ENCODE results near the gene ETF1. TPM values are rescaled to one million over a fixed set of nuclear protein-coding genes. Genes with fewer than 3 reads are reported as not detected.
A peak's percentile ranks its signal among the peaks of the same experiment; 100 is the strongest.

ETF1 gene
- total RNA-seq, 1 donor from 2014 or later = 107 TPM

- peak; percentile 79 for TF ChIP-seq CTCF (conservative IDR thresholded peaks at IDR 0.05)
- peaks cover 5% of the 10 kb centered on the region for H3K4me1 Mint-ChIP-seq
- no peak overlapping the region for H3K27ac Mint-ChIP-seq (ENCODE audit: unreplicated experiment)
- H3K4me3 Mint-ChIP-seq = no peak overlapping the region
- H3K9me3 Mint-ChIP-seq = no peaks in the 10 kb centered on the region
- peak; percentile 39 for DNase-seq (ENCODE audit: low read depth, low spot score)
- no peaks in the 10 kb centered on the region for H3K27me3 Mint-ChIP-seq (ENCODE audit: low read depth)
- peaks cover 3% of the 10 kb centered on the region for H3K36me3 Mint-ChIP-seq (ENCODE audit: low read depth)
Observed at GRCh38 chr5:138503487-138504270, 39.4 kb downstream of the ETF1 start.

- Mint-ChIP-seq H3K27ac (ENCODE audit: unreplicated experiment) (no peak overlapping the region), H3K27me3 (ENCODE audit: low read depth) (no peaks in the 10 kb centered on the region), H3K9me3 (no peaks in the 10 kb centered on the region), H3K36me3 (ENCODE audit: low read depth) (peaks cover 2% of the 10 kb centered on the region), H3K4me1 (peaks cover 5% of the 10 kb centered on the region), H3K4me3 (no peak overlapping the region)
- TF ChIP-seq CTCF (conservative IDR thresholded peaks at IDR 0.05) = no peak
- DNase-seq (ENCODE audit: low read depth, low spot score) = no peak
Observed at GRCh38 chr5:138502521-138502920, 40.5 kb downstream of the ETF1 start.

GRCh38 chr5:138502121-138502520 lies 40.9 kb downstream of the ETF1 start:
- Mint-ChIP-seq H3K36me3 (ENCODE audit: low read depth) (no peaks in the 10 kb centered on the region), H3K27me3 (ENCODE audit: low read depth) (no peaks in the 10 kb centered on the region), H3K4me3 (no peak overlapping the region), H3K27ac (ENCODE audit: unreplicated experiment) (no peak overlapping the region), H3K9me3 (no peaks in the 10 kb centered on the region), H3K4me1 (peaks cover 5% of the 10 kb centered on the region)
- TF ChIP-seq CTCF (conservative IDR thresholded peaks at IDR 0.05) = no peak
- DNase-seq (ENCODE audit: low read depth, low spot score) = no peak

- H3K27me3 Mint-ChIP-seq (ENCODE audit: low read depth) = peaks cover 2% of the 10 kb centered on the region
- no peak overlapping the region for H3K4me3 Mint-ChIP-seq
- no peak overlapping the region for H3K27ac Mint-ChIP-seq (ENCODE audit: unreplicated experiment)
- peaks cover 10% of the 10 kb centered on the region for H3K4me1 Mint-ChIP-seq
- H3K9me3 Mint-ChIP-seq = no peaks in the 10 kb centered on the region
- TF ChIP-seq CTCF (conservative IDR thresholded peaks at IDR 0.05) = no peak
- H3K36me3 Mint-ChIP-seq (ENCODE audit: low read depth) = no peaks in the 10 kb centered on the region
- DNase-seq (ENCODE audit: low read depth, low spot score) = no peak
Observed at GRCh38 chr5:138498376-138498775, 44.7 kb downstream of the ETF1 start.

- Mint-ChIP-seq H3K36me3 (ENCODE audit: low read depth) (no peaks in the 10 kb centered on the region), H3K9me3 (no peaks in the 10 kb centered on the region), H3K4me1 (peaks cover 31% of the 10 kb centered on the region), H3K4me3 (peak overlapping the region; percentile 63), H3K27me3 (ENCODE audit: low read depth) (peaks cover 6% of the 10 kb centered on the region), H3K27ac (ENCODE audit: unreplicated experiment) (no peak overlapping the region)
- no peak for DNase-seq (ENCODE audit: low read depth, low spot score)
- TF ChIP-seq CTCF (conservative IDR thresholded peaks at IDR 0.05) = no peak
Observed at GRCh38 chr5:138495351-138495750, 47.7 kb downstream of the ETF1 start.
